Measurements from ENCODE around the gene JAKMIP3.

DNA sequence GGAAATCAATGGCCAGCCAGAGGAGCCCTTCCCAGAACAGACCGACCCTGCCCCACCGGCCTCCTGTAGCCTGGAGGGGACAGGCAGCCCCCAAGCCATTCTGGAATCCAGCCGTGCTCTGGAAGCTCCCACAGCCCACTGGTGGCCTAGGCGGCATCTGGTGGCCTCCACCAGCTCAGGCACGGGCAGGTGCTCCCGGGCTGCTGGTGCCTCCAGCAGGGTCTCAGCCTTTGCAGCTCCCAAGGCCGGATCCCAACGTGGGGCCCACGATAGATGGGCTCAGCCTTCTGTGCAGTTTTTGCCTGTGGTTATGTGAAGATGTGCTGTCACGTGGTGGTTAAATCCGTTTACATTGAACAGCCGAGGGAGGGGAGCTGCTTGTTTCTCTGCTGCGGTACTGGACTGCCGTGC lies 44.4 kb downstream of the JAKMIP3 start:
- TF ChIP-seq CHD2 (IDR thresholded peaks at IDR 0.05; ENCODE audit: low read length, partially characterized antibody), result no peak
- TF ChIP-seq CTCF (IDR thresholded peaks at IDR 0.05), result no peak
